ENCODE measurements around the gene OBP2A. TPM values are rescaled to one million over a fixed set of nuclear protein-coding genes. Genes with fewer than 3 reads are reported as not detected.

Gene OBP2A
- total RNA-seq, 4 donors from 2014 or later = 1.0 to 3.9 (median 1.7) TPM; not detected in 1

DNA sequence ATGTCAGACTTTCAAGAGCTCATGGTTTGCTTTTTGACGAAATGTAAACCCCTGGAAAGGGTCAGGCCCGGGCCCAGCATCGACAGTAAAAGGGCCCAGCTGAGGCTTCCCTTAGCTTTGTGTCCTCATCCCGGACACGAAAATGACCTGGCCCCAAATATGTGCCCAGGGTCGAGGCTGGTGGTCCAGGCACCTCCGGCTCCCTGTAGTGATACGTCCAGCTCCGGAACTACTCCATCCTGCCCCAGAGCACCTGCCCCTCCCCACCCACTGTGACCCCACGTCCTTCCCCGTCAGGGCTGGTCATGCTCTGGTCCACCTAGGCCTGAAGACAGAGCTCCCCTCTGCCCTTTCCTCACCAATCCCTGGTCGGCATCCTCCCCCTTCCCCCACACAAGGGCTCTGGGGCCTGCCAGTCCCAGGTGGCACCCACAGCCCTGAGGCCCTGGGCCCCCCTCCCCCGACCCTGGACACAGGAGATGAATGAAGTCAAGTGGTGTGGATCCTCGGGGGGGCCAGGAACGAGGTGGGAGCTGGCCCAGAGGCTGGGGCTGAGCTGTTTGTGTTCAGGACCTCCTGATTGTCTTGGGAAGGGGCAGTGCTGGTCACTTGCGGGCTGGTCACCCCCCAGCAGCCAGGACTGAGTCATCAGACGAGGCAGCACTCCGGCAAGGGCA, 6.2 kb downstream of the OBP2A start:
- DNase-seq (ENCODE audit: low spot score in 2 of 2) = peak; percentile 35 to 77
- 70% methylated on average over 9 of the region's 18 CpGs for WGBS

DNA sequence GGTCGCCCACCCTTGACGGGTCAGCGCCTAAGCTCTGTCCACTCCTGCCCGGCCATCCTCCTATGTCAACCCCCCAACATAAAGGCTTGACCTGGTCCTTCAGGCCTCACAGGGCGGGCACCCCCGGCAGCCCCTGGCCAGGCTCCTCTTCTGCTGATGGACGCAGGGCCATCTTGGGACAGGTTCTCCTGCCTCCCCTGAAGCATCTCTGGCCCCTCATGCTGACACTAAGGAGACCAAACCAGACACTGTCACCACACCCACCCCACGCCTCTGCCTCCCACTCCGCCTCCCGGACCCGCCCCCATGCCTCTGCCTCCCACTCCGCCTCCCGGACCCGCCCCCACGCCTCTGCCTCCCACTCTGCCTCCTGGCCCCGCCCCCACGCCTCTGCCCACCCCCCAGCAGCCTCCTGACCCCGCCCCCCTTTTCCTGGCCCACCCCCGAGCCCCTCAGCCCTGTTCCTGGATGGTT, 6.8 kb downstream of the OBP2A start:
- Histone ChIP-seq H3K4me3 (no peak overlapping the region), H3K4me1 (no peaks in the 10 kb centered on the region), H3K27ac (no peak overlapping the region), H3K9me3 (no peaks in the 10 kb centered on the region), H3K27me3 (peaks cover 14% of the 10 kb centered on the region), H3K36me3 (no peaks in the 10 kb centered on the region)
- TF ChIP-seq POLR2AphosphoS5 (IDR thresholded peaks at IDR 0.05) (no peak), POLR2A (IDR thresholded peaks at IDR 0.05) (no peak), EP300 (IDR thresholded peaks at IDR 0.05) (no peak)
- TF ChIP-seq, protein P1, sequence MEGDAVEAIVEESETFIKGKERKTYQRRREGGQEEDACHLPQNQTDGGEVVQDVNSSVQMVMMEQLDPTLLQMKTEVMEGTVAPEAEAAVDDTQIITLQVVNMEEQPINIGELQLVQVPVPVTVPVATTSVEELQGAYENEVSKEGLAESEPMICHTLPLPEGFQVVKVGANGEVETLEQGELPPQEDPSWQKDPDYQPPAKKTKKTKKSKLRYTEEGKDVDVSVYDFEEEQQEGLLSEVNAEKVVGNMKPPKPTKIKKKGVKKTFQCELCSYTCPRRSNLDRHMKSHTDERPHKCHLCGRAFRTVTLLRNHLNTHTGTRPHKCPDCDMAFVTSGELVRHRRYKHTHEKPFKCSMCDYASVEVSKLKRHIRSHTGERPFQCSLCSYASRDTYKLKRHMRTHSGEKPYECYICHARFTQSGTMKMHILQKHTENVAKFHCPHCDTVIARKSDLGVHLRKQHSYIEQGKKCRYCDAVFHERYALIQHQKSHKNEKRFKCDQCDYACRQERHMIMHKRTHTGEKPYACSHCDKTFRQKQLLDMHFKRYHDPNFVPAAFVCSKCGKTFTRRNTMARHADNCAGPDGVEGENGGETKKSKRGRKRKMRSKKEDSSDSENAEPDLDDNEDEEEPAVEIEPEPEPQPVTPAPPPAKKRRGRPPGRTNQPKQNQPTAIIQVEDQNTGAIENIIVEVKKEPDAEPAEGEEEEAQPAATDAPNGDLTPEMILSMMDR (IDR thresholded peaks at IDR 0.05) = no peak
- DNase-seq (ENCODE audit: low spot score in 2 of 2) = peak in 1 of 2 donors; percentile 46
- 84% methylated on average over 19 of the region's 19 CpGs for WGBS

More for the DNA sequence above, 6.2 kb downstream of the OBP2A start:
- H3K27me3 ChIP-seq = peaks cover 16% of the 10 kb centered on the region
- no peaks in the 10 kb centered on the region for H3K4me1 ChIP-seq
- H3K36me3 ChIP-seq = no peaks in the 10 kb centered on the region
- no peak overlapping the region for H3K27ac ChIP-seq
- TF ChIP-seq, protein P1 (IDR thresholded peaks at IDR 0.05) = no peak
- TF ChIP-seq POLR2A (IDR thresholded peaks at IDR 0.05) (no peak), POLR2AphosphoS5 (IDR thresholded peaks at IDR 0.05) (no peak), EP300 (IDR thresholded peaks at IDR 0.05) (no peak)
- H3K9me3 ChIP-seq = no peaks in the 10 kb centered on the region
- no peak overlapping the region for H3K4me3 ChIP-seq

DNA sequence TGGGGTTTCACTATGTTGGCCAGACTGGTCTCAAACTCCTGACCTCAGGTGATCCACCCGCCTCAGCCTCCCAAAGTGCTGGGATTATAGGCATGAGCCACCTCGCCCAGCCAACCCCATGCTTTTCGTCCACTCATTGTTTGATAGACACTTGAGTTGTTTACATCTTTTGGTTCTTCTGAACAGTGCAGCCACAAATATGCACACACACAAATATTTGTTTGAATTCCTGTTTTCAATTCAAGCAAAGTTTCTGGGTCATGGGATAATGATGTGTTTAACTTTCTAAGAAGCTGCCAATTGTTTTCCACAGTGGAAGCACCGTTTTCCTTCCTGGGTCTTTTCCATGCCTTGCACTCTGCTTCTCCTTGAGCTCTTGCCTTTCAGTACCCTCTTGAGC, 8.8 kb downstream of the OBP2A start:
- WGBS = 83% methylated on average over 4 of the region's 4 CpGs
- Histone ChIP-seq H3K4me1 (no peaks in the 10 kb centered on the region), H3K27ac (no peak overlapping the region), H3K27me3 (peaks cover 10% of the 10 kb centered on the region), H3K9me3 (no peaks in the 10 kb centered on the region), H3K4me3 (no peak overlapping the region), H3K36me3 (no peaks in the 10 kb centered on the region)
- TF ChIP-seq POLR2AphosphoS5 (IDR thresholded peaks at IDR 0.05) = no peak
- no peak for TF ChIP-seq EP300 (IDR thresholded peaks at IDR 0.05)
- no peak for TF ChIP-seq POLR2A (IDR thresholded peaks at IDR 0.05)
- TF ChIP-seq, protein P1 (IDR thresholded peaks at IDR 0.05) = no peak
- no peak for DNase-seq (ENCODE audit: low spot score in 2 of 2)

DNA sequence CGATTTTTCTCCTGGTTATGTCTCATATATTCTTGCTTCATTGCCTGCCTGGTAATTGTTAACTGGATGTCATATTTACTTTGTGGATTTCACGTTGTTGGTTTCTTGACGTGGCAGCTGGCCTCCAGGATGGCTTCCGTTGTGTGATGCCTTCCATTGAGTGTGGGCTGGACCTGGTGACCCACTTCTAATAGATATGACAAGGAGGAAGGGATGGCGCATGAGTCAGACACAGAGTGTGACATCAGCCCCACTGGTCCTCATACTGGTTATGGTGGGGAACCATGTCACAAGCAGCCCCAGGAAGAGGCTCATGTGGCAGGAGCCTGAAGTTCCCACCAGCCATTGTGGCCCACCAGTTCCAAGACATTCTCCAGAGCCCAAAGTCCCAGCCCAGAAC, 9.3 kb downstream of the OBP2A start:
- Histone ChIP-seq H3K27ac (no peak overlapping the region), H3K36me3 (no peaks in the 10 kb centered on the region), H3K9me3 (no peaks in the 10 kb centered on the region), H3K4me1 (no peaks in the 10 kb centered on the region), H3K27me3 (peaks cover 14% of the 10 kb centered on the region), H3K4me3 (no peak overlapping the region)
- no peak for TF ChIP-seq POLR2A (IDR thresholded peaks at IDR 0.05)
- no peak for TF ChIP-seq POLR2AphosphoS5 (IDR thresholded peaks at IDR 0.05)
- no peak for TF ChIP-seq EP300 (IDR thresholded peaks at IDR 0.05)
- TF ChIP-seq, protein P1 (IDR thresholded peaks at IDR 0.05) = no peak
- no peak for DNase-seq (ENCODE audit: low spot score in 2 of 2)
- WGBS = 86% methylated on average over 5 of the region's 5 CpGs

DNA sequence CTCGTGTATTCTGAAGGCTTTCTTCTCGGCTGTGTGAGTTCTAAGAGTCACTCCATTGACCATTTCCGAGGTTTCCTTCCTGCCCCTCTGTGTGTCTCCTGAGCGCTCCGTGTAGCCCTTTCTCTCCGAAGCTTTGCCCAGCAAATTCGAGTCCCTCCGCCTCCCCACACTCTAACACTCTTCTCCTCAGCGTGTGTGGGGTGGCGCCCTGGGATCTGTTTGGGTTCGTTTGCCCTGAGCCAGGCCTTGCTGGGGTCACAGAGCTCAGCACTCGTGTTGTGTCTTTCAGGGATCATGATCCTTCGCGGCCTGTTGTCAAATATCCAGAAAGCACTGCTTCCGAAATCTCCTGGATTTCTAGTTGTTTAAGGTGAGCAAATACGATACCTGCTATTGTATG, 10.0 kb downstream of the OBP2A start:
- TF ChIP-seq EP300 (IDR thresholded peaks at IDR 0.05) (no peak), POLR2AphosphoS5 (IDR thresholded peaks at IDR 0.05) (no peak), POLR2A (IDR thresholded peaks at IDR 0.05) (no peak)
- TF ChIP-seq, protein P1 (IDR thresholded peaks at IDR 0.05) = no peak
- Histone ChIP-seq H3K4me3 (no peak overlapping the region), H3K9me3 (no peaks in the 10 kb centered on the region), H3K4me1 (no peaks in the 10 kb centered on the region), H3K27me3 (peaks cover 12% of the 10 kb centered on the region), H3K36me3 (no peaks in the 10 kb centered on the region), H3K27ac (no peak overlapping the region)
- DNase-seq (ENCODE audit: low spot score in 2 of 2) = no peak
- 73% methylated on average over 16 of the region's 16 CpGs for WGBS

All from suprapubic skin (tissue), 4 donors.